GM20000 (cell line): ENCODE results near the gene ARL8A.
"Not testable (repeated sequence)": the region's sequence is repeated elsewhere in the genome, so short reads cannot be mapped to it uniquely, and the experiment has no call there.

Source experiments
- DNase-seq: peaks from one replicate; pipeline ENCODE4 v3.0.0; 2012; ENCODE audit warnings: low spot score
- TF ChIP-seq, protein P1 (sequence below): IDR thresholded peaks from 2 replicates; pipeline ENCODE4 v1.5.1; 2012; ENCODE audit warnings: mild to moderate bottlenecking, control low read depth; ENCODE audit errors: extremely low read depth, missing control alignments

The ARL8A gene

GRCh38 chr1:202187697-202188407 is 43.3 kb upstream of the ARL8A start:
- DNase-seq: no peak
- TF ChIP-seq, protein P1, sequence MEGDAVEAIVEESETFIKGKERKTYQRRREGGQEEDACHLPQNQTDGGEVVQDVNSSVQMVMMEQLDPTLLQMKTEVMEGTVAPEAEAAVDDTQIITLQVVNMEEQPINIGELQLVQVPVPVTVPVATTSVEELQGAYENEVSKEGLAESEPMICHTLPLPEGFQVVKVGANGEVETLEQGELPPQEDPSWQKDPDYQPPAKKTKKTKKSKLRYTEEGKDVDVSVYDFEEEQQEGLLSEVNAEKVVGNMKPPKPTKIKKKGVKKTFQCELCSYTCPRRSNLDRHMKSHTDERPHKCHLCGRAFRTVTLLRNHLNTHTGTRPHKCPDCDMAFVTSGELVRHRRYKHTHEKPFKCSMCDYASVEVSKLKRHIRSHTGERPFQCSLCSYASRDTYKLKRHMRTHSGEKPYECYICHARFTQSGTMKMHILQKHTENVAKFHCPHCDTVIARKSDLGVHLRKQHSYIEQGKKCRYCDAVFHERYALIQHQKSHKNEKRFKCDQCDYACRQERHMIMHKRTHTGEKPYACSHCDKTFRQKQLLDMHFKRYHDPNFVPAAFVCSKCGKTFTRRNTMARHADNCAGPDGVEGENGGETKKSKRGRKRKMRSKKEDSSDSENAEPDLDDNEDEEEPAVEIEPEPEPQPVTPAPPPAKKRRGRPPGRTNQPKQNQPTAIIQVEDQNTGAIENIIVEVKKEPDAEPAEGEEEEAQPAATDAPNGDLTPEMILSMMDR: no peak

GRCh38 chr1:202187041-202187671 is 42.6 kb upstream of the ARL8A start:
- TF ChIP-seq, protein P1: no peak
- no peak for DNase-seq

DNA sequence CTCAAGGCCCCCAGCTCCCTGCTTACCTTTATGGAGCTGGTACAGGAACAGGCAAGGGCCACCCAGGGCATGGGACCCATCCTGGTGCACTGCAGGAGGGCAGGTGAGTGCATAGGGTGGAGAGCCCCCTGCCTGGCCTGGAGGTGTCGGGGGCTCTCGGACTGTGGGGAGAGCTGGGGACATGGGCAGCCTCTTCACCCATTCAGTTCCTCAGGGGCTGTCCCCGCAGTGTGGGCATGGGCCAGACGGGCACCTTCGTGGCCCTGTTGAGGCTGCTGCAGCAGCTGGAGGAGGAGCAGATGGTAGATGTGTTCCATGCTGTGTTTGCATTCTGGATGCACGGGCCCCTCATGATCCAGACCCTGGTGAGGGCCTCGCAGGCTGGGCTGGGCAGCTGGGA is 41.8 kb upstream of the ARL8A start:
- TF ChIP-seq, protein P1: no peak
- no peak for DNase-seq

DNA sequence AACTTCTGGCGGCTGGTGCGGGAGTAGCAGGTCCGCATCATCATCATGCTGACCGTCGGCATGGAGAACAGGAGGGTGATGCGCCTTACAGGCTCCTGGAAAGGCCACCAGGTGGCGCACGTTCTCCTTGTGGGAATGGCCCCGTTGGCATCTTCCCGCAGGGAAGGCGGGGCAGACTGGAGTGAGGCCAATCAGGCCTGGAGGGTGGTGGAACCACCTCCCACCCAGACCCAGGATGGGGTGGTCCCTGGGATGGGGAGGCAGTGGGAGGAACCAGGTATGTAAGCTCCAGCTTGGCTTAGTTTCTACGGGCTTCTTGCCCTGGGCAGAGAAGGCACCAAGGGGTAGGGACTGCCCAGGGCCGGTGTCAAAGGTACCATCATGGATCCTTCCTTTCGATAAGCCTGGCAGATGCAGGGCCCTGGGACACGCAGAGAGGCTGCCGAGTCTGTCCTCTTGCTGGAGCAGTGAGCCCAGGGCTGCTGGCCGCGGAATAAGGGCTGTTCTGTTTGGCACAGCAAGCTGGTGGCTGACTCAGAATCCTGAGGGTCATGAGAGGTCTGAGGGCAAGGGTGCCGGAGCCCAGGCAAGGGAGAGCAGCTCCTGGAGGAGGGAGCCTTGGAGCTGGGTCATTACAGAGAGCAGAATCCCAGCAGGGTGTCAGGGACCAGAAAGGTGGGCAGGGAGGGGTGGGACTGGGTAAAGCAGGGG is 40.4 kb upstream of the ARL8A start:
- DNase-seq: peak; percentile 70
- TF ChIP-seq, protein P1: peak; percentile 72

DNA sequence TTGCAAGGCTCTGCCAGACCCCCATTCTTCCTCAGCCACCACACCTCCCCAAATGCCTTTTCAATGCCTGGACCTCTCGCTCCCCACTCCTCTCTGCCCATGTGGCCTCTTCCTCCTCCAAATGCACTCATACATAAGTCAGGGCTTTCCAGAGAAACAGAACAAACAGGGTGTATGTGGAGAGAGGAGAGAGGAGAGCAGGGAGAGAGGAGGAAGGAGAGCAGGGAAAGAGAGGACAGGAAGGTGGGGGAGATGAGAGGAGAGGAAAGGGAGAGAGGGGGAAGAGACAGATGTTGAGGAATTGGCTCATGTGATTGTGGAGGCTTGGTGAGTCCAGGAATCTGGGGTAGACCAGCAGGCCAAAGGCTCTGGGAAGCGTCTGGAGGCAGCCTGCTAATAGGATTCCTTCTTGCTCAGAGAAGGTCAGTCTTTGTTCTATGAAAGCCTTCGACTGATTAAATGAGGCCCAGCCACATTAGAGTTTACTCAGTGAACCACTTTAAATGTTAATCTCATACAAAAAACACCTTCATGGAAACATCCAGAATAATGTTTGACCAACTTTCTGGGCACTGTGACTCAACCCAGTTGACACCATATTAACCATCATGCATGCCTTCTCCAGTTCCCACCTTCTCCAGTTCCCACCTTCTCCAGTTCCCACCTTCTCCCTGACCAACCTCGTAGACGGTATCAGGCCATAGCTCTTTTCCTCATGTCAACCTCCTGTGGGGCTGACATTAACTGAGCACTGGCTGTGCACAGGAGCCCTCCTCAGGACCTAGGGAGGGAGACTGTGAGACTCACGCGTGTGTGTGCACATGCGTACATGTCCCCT is 37.7 kb upstream of the ARL8A start:
- TF ChIP-seq, protein P1: no peak
- DNase-seq: no peak

GRCh38 chr1:202181586-202181985 is 37.0 kb upstream of the ARL8A start:
- TF ChIP-seq, protein P1: no peak
- DNase-seq: no peak

DNA sequence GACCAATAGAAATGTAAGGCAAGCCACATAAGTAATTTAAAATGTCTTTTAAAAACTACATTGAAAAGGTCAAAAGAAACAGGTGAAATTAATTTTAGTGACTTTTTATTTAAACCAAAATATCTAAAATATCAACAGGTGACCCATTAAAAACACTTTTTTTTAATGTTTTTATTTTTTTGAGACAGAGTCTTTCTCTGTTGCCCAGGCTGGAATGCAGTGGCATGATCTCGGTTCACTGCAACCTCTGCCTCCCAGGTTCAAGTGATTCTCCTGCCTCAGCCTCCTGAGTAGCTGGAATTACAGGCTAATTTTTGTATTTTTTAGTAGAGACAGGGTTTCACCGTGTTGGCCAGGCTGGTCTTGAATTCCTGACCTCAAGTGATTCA is 36.2 kb upstream of the ARL8A start:
- not testable (repeated sequence) for DNase-seq
